CD4-positive, alpha-beta T cell treated with Interleukin-17A for 1 hour (primary cell): ENCODE results near the gene AHCYL2.
"Not testable (repeated sequence)": the region's sequence is repeated elsewhere in the genome, so short reads cannot be mapped to it uniquely, and the experiment has no call there.

Experiments
- DNase-seq: peaks from one replicate; pipeline ENCODE4 v3.0.0-alpha.2; 2020

The AHCYL2 gene

DNA sequence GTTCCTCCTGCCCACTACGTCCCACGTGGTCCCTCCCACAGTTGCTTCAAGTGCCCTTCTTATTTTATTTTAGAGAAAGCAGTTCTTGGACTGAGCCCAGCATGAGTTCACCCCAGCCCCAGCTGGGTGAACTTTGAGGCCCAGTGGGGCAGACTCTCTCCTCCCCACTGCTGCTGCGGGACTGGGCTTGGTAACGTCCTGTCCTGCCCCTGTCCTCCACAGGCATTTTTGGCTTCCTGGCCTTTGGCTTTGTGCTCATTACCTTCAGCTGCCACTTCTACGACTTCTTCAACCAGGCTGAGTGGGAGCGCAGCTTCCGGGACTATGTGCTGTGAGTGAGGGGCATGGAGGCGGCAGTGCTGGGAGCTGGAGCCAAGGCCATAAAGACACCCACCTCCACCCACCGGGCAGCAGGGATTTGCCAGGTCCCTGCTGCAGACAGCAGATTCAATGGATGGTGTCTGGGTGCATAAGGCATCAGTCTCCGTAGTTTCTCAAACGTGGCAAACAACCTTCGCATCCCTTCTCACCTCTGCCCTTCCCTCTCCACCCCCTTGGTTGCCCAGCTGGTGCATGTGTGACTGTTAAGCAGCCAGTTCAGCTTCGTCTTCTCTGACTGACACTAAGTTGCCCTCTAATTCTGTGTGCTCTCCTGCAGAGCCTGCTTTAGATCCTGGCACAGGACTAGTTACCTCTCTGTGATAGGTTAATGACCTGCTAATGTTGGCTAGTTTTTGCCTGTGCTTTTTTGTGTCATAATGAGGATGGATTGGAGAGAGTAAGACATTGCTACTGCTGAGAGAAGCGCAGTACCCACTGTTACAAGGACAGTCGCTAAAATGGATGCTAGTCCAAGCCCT lies 15.5 kb upstream of the AHCYL2 start:
- no peak for DNase-seq

DNA sequence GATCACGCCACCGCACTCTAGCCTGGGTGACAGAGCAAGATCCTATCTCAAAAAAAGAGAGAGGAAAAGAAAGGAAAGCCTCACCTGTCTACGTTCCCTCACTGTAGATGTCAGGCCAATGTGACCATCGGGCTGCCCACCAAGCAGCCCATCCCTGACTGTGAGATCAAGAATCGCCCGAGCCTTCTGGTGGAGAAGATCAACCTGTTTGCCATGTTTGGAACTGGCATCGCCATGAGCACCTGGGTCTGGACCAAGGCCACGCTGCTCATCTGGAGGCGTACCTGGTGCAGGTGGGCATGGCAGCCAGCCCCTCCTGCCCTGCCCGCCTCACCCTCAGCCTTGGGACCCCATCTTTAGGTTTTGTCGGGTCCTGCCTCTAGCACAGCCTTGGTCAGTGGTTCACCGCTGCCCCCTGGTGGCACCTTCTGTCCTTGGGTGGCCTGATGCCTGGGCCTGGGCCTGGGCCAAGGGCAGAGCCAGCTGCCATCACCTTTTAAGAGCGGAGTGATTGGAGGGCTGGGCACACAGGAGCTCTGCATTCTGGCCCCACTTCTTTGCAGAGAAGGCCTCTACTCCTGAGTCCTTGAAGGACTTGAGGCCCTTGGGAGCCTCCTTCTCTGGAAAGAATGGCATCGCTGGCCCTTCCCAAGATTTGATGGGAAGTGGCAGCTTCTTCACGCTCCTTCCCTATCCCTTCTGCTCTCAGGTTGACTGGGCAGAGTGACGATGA lies 14.4 kb upstream of the AHCYL2 start:
- DNase-seq = peak; percentile 59

DNA sequence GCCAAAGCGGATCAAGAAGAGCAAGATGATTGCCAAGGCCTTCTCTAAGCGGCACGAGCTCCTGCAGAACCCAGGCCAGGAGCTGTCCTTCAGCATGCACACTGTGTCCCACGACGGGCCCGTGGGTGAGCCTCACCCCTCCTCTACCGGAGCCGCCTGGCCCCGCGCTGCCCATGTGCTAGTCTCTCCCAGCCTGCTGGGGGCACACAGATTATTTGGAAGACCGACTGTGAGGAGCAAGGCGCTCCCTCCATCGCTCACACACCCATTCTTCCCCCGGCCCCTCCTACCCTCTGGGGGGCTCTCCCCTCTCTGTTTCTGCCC lies 13.9 kb upstream of the AHCYL2 start:
- no peak for DNase-seq

DNA sequence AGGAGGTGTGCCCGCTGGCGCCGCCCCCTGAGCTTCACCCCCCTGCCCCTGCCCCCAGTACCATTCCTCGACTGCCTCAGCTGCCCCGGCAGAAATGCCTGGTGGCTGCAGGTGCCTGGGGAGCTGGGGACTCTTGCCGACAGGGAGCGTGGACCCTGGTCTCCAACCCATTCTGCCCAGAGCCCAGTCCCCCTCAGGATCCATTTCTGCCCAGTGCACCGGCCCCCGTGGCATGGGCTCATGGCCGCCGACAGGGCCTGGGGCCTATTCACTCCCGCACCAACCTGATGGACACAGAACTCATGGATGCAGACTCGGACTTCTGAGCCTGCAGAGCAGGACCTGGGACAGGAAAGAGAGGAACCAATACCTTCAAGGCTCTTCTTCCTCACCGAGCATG lies 12.7 kb upstream of the AHCYL2 start:
- DNase-seq = no peak

DNA sequence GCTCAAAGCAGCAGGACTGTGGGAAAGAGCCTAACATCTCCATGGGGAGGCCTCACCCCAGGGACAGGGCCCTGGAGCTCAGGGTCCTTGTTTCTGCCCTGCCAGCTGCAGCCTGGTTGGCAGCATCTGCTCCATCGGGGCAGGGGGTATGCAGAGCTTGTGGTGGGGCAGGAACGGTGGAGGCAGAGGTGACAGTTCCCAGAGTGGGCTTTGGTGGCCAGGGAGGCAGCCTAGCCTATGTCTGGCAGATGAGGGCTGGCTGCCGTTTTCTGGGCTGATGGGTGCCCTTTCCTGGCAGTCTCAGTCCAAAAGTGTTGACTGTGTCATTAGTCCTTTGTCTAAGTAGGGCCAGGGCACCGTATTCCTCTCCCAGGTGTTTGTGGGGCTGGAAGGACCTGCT lies 12.2 kb upstream of the AHCYL2 start:
- no peak for DNase-seq

DNA sequence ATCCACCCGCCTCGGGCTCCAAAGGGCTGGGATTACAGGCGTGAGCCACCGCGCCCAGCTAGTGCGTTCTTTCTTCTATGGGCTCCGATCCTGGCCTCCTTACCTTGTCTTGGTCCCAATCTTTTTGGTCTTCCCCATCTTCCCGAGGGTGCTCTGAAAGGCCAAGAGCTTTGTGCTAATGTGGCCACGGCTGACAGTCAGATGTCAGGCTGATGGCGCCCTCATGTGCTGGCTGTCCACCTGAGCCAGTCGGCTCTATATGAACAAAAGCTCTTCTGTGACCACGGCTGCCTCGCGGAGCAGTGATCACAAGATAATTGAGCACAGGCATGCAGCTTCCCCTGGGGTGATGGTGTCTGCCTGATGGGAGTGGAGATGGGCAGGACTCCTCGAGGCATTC lies 11.0 kb upstream of the AHCYL2 start:
- no peak for DNase-seq

DNA sequence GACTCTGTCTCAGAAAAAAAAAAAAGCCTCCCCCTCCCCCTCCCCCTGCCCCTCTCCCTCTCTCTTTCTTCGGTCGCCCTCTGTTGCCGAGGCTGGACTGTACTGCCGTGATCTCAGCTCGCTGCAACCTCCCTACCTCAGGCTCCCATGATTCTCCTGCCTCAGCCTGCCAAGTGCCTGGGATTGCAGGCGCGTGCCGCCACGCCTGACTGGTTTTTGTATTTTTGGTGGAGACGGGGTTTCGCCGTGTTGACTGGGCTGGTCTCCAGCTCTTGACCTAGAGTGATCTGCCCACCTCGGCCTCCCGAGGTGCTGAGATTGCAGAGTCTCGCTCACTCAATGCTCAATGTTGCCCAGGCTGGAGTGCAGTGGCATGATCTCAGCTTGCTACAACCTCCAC lies 9.1 kb upstream of the AHCYL2 start:
- DNase-seq = not testable (repeated sequence)

DNA sequence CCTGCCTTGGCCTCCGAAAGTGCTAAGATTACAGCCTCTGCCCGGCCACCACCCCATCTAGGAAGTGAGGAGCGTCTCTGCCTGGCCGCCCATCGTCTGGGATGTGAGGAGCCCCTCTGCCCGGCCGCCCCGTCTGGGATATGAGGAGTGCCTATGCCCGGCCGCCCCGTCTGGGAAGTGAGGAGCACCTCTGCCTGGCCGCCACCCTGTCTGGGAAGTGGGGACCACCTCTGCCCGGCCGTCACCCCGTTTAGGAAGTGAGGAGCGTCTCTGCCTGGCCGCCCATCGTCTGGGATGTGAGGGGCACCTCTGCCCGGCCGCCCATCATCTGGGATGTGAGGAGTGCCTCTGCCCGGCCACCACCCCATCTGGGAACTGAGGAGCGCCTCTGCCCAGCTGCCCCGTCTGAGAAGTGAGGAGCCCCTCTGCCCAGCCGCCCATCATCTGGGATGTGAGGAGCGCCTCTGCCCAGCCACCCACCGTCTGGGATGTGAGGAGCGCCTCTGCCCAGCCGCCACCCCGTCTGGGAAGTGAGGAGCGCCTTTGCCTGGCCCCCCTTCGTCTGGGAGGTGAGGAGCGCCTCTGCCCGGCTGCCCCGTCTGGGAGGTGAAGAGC lies 8.6 kb upstream of the AHCYL2 start:
- DNase-seq = not testable (repeated sequence)

DNA sequence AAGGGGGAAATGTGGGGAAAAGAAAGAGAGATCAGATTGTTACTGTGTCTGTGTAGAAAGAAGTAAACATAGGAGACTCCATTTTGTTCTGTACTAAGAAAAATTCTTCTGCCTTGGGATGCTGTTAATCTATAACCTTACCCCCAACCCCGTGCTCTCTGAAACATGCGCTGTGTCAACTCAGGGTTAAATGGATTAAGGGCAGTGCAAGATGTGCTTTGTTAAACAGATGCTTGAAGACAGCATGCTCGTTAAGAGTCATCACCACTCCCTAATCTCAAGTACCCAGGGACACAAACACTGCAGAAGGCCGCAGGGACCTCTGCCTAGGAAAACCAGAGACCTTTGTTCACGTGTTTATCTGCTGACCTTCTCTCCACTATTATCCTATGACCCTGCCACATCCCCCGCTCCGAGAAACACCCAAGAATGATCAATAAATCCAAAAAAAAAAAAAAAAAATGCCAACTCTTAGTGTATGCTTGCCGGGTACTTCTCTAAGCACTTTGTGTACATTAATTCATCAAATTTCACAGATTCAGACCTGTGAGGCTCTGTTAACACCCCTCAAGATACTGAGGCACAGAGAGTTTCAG lies 7.9 kb upstream of the AHCYL2 start:
- not testable (repeated sequence) for DNase-seq

DNA sequence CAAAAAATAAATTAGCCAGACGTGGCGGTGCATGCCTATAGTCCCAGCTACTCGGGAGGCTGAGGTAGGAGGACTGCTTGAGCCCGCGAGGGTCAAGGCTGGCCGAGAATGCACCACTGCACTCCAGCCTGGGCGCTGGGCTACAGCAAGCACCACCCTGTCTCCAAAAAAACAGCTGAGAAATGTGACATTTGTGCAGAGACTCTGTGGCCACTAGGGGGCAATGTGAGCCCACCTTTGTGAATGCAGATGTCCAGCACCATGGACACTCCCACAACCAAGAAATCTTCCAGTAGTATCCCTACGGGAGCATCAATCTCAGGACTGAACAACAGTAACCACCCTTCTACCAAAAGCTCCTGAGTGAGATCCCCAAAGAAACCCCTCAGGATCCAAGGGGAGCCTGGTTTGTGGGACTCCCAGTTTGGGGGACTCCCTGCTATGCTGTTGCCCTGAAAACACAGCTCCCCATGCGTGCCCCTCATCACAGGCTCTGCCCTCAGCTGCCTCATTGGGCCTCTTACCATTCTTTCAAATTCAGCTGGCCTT lies 6.2 kb upstream of the AHCYL2 start:
- DNase-seq = peak; percentile 85

DNA sequence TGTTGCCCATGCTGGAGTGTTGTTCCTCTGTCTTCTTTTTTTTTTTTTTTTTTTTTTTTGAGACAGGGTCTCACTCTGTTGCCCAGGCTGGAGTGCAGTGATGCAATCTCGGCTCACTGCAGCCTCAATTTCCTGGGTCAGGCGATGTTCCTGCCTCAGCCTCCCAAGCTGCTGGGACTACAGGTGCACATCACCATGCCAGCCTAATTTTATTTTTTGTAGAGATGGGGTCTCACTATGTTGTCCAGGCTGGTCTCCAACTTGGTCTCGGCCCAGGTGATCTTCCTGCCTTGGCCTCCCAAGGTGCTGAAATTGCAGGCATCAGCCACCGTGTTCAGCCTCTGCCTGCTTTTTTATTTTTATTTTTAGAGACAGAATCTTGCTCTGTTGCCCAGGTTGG lies 5.7 kb upstream of the AHCYL2 start:
- DNase-seq = not testable (repeated sequence)

DNA sequence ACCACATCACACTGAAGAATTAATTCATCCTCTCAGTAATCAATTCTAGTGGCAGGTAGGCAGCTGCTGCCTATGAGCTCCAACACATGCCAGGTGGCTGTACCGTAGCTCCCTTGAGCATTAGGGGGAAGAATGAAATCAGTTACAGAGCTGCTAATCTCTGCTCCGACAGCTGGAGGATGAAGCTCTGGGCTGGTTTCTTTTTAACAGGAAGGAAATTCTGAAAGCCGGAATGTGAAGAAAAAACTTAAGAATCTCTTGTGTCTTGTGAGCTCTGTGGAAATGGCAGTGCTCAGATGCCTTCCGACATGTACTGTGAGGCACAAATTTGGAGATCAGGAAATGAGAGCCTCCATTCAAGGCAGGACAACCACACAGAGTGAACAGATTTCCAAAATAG lies 2.8 kb upstream of the AHCYL2 start:
- peak; percentile 10 for DNase-seq

DNA sequence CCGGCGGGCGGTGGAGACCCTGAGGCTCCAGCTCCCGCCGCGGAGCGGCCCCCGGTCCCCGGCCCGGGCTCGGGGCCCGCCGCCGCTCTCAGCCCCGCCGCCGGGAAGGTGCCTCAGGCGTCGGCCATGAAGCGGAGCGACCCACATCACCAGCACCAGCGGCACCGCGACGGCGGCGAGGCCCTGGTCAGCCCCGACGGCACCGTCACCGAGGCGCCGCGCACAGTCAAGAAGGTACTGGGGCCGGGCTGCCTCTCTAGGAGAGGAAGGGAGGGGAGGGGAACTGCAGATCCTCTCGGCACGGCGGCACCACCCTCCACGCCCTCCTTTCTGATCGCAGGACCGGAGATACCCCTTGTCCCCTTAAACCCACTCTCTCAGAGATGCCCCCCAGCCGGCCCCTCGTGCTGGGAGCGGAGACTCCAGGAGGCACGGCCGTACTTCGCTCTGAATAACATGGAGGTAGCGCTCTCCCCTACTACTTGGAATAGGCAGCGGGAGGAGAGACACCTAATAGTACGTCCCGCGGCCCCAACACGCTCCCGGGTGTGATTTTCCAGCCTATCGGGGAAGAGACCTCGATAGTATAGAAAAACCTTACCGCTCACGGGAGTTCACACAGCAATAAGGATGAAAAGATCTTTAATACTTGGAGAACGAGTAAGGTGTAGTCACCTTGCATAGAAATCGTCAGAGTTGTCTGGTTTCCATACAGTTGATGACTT lies 538 bp downstream of the AHCYL2 start:
- DNase-seq = peak; percentile 58

DNA sequence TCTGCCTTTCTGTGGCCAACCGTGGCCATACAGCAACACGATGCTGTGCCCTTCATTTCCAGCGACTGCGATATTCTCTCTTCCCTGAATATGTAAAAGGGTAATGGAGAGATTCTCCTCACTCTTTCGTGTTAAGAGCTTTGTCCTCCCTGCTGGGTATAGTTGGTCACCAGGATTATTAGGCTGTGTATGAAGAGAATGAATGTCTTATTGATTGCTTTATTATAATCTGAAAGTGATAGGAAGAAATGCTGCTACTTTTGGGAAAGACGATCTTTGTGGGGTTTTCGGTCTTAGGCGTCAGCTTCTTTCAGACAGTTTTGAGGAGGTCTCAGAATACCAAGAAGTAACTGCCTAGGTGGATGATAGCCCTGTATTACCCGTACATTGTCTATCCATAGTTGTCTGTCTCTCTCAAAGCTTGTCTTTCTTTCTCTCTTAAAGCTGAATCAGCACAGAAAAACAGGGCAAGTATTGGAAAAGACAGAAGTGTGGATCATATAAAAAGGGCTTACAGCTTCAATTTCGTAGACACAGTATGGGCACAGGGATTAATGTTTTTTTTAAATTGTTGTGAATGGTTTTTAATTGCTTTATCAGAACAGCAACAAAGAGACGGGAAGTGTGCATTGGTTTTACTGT lies 1.2 kb downstream of the AHCYL2 start:
- no peak for DNase-seq

DNA sequence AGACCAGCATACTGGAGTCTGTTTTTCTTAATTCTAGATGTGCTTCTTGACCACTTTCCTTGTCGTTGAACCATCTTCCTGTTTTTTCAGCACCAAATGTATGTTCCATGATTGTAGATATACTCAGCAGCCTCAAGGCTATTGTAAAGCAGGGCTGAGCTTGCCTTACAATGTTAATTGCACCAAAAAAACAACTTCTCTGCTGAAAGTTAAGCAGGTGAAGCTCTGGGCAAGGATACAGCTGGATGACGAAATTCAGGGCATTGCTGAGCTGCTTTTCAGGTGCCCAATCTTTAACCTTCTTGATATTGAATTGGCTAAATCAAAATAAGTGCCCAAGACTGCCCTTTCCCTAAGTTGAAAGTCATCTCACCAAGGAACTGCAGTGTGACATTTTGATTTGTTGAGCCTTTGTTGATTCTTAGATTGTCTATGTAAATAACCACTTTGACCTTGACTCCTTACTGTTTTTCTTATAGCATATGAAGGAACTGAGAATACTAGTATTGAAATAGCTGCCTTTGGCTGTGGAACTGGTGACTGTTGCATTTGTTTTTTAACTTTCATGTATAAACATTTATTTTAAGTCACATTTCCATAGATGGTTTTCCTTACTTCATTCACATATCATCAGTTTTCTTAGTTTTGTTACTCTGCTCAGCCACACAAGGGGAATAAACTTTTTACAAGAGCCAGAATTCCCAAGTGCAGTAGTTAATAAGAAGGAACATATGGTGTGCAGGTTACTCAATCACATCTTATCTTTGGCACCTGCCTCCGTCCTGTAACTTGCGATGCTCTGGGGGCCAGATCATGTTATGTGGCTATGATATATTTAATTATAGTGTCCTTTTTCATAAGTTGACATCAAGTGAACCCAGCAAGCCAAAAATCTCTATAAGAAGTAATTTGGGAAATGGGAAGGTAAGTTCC lies 3.1 kb downstream of the AHCYL2 start:
- DNase-seq = no peak

DNA sequence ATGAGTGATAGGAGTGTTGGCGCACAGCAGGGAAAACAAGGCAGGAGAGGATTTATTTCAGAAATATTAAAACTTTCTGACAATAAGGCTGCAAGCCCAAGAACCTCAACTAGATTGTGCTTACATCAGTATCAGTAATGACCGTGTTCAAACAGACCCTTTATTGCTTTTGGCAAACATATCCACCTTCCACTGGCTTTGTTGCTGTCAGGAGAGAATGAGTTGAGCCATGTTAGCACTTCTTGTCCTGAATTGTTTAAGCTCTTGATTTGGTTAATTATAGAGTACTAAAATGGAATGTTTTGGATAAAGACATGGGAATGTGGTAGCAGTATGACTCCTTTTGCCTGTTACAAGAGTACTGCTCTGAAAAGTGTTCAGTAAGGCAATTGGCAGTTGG lies 3.8 kb downstream of the AHCYL2 start:
- DNase-seq = no peak

DNA sequence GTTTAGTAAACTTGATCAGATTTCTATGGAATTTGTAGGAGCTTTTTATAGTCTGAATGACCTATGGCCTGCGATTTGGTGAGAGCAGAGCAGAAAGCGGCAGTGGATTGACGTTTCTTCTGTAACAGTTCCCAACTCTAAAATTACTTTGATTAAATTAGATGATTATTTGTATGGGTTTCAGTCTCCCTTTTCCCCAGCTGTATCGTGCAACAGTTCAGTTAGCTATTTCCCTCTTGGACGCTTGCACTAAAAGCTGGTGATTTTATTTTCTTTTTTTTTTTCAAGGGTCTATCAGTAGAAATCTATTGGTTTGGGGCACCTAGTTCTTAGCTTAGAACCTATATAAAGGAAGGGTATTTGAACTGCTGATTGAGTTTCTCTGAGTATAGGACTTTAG lies 6.8 kb downstream of the AHCYL2 start:
- no peak for DNase-seq

DNA sequence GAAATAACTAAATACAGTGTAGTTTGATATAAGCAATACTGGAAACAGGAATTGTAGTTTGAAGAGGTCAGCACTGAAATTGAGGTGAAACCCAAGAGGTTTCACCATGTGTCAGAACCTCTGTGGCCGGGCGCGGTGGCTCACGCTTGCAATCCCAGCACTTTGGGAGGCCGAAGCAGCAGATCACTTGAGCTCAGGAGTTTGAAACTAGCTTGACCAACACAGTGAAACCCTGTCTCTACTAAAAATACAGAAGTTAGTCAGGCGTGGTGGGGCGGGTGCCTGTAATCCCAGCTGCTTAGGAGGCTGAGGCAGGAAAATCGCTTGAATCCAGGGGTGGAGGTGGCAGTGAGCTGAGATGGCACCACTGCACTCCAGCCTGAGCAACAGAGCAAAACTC lies 13.7 kb downstream of the AHCYL2 start:
- DNase-seq = no peak

DNA sequence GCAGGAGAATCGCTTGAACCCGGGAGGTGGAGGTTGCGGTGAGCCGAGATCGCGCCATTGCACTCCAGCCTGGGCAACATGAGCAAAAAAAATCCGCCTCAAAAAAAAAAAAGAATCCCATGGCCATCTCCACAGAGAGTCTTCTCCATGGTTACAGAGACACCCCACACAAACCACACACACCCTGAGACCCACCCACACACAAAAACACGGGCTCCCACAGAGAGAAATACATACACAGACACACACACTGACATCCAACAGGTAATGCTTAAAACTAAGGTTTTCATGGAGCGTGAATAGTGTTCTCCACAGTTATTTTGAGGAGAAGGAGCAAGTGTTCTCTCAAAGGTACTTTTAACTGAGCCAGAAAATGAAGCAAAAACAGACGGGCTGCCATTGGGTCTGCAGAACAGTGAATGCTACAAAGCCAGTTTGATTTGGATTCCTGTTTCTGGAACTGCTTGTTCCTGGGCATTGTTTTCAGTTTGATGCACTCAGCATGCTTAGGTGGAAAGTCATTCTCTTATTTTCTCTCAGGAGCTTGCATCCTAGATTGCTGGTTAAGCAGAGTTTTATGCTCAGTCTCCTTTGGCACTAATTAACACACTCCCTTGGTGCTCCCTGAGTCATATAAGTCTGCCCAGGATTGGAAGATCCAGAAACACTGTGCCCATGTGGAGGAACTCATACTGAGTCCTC lies 15.4 kb downstream of the AHCYL2 start:
- no peak for DNase-seq

DNA sequence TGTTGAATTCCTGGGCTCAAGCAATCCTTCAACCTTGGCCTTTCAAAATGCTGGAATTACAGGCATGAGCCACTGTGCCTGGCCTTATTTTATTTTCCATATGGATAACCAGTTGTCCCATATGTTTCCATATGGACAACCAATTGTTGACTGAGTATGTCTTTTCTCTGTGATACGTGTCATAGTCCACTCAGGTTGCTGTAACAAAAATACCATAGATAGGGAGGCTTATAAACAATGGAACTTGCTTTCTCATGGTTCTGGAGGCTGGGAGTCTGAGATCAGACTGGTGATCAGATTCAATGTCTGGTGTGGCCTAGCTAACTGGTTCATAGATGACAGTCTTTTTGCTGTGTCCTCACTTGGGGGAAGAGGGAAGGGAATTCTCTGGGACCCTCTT lies 19.4 kb downstream of the AHCYL2 start:
- no peak for DNase-seq
